K562 (cell line): ENCODE measurements around the gene GGA3. TPM values are rescaled to one million over a fixed set of nuclear protein-coding genes. Genes with fewer than 3 reads are reported as not detected.

Source experiments
- ARID2 ChIP-seq: fragments of 450-650 bp; IDR thresholded peaks from 2 replicates; pipeline ENCODE4 v1.6.1; 2017; ENCODE audit warnings: antibody characterized with exemption, mild to moderate bottlenecking
- C11orf30 ChIP-seq: fragments of 450-650 bp; IDR thresholded peaks from 2 replicates; pipeline ENCODE4 v1.6.1; 2016; ENCODE audit warnings: low read depth, mild to moderate bottlenecking
- CHCHD3 ChIP-seq: fragments of 250-450 bp; sonication (Bioruptor Pico); IDR thresholded peaks from 2 replicates; pipeline ENCODE4 v2.1.2; 2022; ENCODE audit warnings: mild to moderate bottlenecking
- CXXC5 ChIP-seq: fragments of 250-450 bp; sonication (Bioruptor Pico); IDR thresholded peaks from 2 replicates; pipeline ENCODE4 v1.8.0; 2022; ENCODE audit warnings: inconsistent platforms, mild to moderate bottlenecking, moderate library complexity
- GTF2A2 ChIP-seq: IDR thresholded peaks from 2 replicates; pipeline ENCODE4 v1.6.1; 2016; ENCODE audit warnings: mild to moderate bottlenecking, missing genetic modification characterization, missing compliant biosample characterization
- HCFC1 ChIP-seq: IDR thresholded peaks from 2 replicates; pipeline ENCODE4 v1.6.1; 2012; ENCODE audit warnings: low read depth, low read length, improper control_type of control experiment
- HNRNPL ChIP-seq: fragments of 200-400 bp; formaldehyde crosslinking; IDR thresholded peaks from 2 replicates; pipeline ENCODE4 v1.6.1; 2017; ENCODE audit warnings: low read depth, mild to moderate bottlenecking, low read length
- KHSRP ChIP-seq: fragments of 450-650 bp; IDR thresholded peaks from 2 replicates; pipeline ENCODE4 v1.6.1; 2017
- MAFG ChIP-seq: fragments of 450-650 bp; conservative IDR thresholded peaks from 2 replicates; pipeline ENCODE4 v1.6.1; 2016; ENCODE audit warnings: missing genetic modification characterization, missing compliant biosample characterization
- MIER1 ChIP-seq: fragments of 450-650 bp; IDR thresholded peaks from 2 replicates; pipeline ENCODE4 v1.6.1; 2016; ENCODE audit warnings: antibody characterized with exemption, mild to moderate bottlenecking, low read depth
- NBN ChIP-seq: fragments of 450-650 bp; IDR thresholded peaks from 2 replicates; pipeline ENCODE4 v1.6.1; 2016; ENCODE audit warnings: low read depth, mild to moderate bottlenecking
- NCOA6 ChIP-seq: fragments of 450-650 bp; IDR thresholded peaks from 2 replicates; pipeline ENCODE4 v1.6.1; 2017; ENCODE audit warnings: mild to moderate bottlenecking
- PCBP2 ChIP-seq: fragments of 200-400 bp; formaldehyde crosslinking; IDR thresholded peaks from 2 replicates; pipeline ENCODE4 v1.6.1; 2018; ENCODE audit warnings: low read length, low read depth, mild to moderate bottlenecking, moderate library complexity; ENCODE audit not compliant: poor library complexity, severe bottlenecking
- SRSF7 ChIP-seq: fragments of 200-400 bp; formaldehyde crosslinking; optimal IDR thresholded peaks from 2 replicates; pipeline ENCODE3; 2017; ENCODE audit warnings: mild to moderate bottlenecking, low read depth, low read length
- ZC3H8 ChIP-seq: fragments of 450-650 bp; IDR thresholded peaks from 2 replicates; pipeline ENCODE4 v1.6.1; 2017
- ZNF12 ChIP-seq: sonication (generic); formaldehyde crosslinking; IDR thresholded peaks from 2 replicates; pipeline ENCODE4 v1.4.0; 2020; ENCODE audit warnings: mild to moderate bottlenecking, missing genetic modification reagents
- ZNF507 ChIP-seq: conservative IDR thresholded peaks from 2 replicates; pipeline ENCODE4 v1.6.1; 2017; ENCODE audit warnings: missing genetic modification characterization, missing compliant biosample characterization
- ZNF764 ChIP-seq: fragments of 250-450 bp; sonication (Bioruptor Pico); IDR thresholded peaks from 2 replicates; pipeline ENCODE4 v1.4.0; 2020; ENCODE audit warnings: low read depth, mild to moderate bottlenecking, moderate library complexity
- polyA plus RNA-seq, 8 experiments: library from polyadenylated mRNA; depleted of rRNA in 4 of 8; stranded (reverse) in 5 of 8; unstranded in 3 of 8; fragments of >200 nt; fragmentation: Nextera tagmentation in 2 of 8; fragmentation: Illumina TruSeq in 1 of 8; extraction: Ambion mirVana in 2 of 8; extraction: Trizol in 1 of 8; gene quantifications; 2 replicates each; pipeline versions ENCODE4 v1.2.1 to v1.2.3, GENCODE V29; 2011 to 2014; ENCODE audit warnings: inconsistent platforms in 1 of 8, missing spikeins in 1 of 8
- total RNA-seq, 7 experiments: library from RNA; depleted of rRNA in 6 of 7; stranded (reverse); fragments of >200 nt in 6 of 7; fragmentation: Illumina TruSeq in 2 of 7; extraction: Trizol in 2 of 7; gene quantifications; 2 replicates each; pipeline versions ENCODE4 v1.2.1 to v1.2.3, GENCODE V29; 2011 to 2021; ENCODE audit warnings: low replicate concordance in 1 of 7
- TF ChIP-seq, protein P1 (sequence below): fragments of 450-650 bp; formaldehyde crosslinking; IDR thresholded peaks from 2 replicates; pipeline ENCODE4 v1.4.0; 2020; ENCODE audit warnings: mild to moderate bottlenecking, moderate library complexity
- TF ChIP-seq, protein P2 (sequence below): sonication (generic); formaldehyde crosslinking; IDR thresholded peaks from 2 replicates; pipeline ENCODE4 v1.8.0; 2022; ENCODE audit warnings: mild to moderate bottlenecking, missing genetic modification reagents
- TF ChIP-seq, protein P3 (sequence below): IDR thresholded peaks from 2 replicates; pipeline ENCODE4 v1.6.1; 2011; ENCODE audit not compliant: insufficient read length; ENCODE audit errors: extremely low read depth
- TF ChIP-seq, protein P4 (sequence below): fragments of 200-800 bp; sonication (Bioruptor generic); IDR thresholded peaks from 2 replicates; pipeline ENCODE4 v1.6.1; 2017; ENCODE audit warnings: missing genetic modification characterization, missing compliant biosample characterization

Gene GGA3
- total and polyA plus RNA-seq, 9 of the 15 experiments (the other 6 are each of a cell fraction or from before 2014, with no cell fraction given) = 5.7 to 64.9 (median 25.4) TPM

DNA sequence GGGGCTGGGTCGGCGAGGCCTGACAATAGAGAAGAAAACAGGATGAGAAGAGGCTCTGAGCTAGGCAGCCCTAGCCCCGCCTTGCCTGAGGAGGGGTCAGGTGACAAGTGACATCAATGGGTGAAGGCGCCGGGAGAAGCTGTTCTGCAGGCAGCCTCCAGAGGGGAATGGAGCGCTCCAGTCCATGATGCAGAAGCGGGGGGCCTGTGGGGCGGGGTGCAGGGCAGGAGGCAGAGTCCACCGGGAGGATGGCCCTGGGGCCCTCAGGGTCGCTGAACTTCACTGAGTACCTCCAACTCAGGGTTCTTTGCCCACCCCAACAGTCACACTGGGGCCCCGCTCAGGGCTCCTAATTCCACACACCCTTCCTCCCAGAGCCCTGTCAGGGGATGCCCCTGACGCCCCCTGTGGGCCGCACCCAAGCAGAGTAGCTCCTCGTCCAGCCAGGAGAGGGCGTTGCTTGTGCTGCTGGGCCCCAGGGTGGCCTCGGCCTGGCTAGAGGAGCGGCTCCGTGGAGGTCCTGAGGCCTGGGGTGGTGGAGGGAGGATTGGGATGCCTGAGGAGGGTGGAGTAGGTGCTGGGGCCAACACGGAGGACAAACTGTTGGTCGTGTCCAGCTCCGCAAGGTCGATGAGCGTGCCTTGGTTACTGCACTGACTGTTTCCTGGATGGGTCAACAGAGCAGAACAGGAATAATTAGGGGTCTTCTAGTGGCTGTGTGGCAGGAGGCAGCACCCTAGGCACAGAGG lies 20.8 kb downstream of the GGA3 start (continued):
- TF ChIP-seq, protein P1, sequence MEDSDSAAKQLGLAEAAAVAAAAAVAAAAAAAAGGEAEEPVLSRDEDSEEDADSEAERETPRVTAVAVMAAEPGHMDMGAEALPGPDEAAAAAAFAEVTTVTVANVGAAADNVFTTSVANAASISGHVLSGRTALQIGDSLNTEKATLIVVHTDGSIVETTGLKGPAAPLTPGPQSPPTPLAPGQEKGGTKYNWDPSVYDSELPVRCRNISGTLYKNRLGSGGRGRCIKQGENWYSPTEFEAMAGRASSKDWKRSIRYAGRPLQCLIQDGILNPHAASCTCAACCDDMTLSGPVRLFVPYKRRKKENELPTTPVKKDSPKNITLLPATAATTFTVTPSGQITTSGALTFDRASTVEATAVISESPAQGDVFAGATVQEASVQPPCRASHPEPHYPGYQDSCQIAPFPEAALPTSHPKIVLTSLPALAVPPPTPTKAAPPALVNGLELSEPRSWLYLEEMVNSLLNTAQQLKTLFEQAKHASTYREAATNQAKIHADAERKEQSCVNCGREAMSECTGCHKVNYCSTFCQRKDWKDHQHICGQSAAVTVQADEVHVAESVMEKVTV (CRISPR knock-in tag) = peak; percentile 41; the same call in 1 of the 2 replicates
- TF ChIP-seq ARID2 = peak; percentile 32; the same call in 1 of the 2 replicates
- TF ChIP-seq PCBP2 = no peak
- no peak for TF ChIP-seq C11orf30
- TF ChIP-seq ZNF764 (CRISPR knock-in tag) = no peak
- TF ChIP-seq NCOA6 = no peak
- no peak for TF ChIP-seq MAFG (tag)
- TF ChIP-seq, protein P2, sequence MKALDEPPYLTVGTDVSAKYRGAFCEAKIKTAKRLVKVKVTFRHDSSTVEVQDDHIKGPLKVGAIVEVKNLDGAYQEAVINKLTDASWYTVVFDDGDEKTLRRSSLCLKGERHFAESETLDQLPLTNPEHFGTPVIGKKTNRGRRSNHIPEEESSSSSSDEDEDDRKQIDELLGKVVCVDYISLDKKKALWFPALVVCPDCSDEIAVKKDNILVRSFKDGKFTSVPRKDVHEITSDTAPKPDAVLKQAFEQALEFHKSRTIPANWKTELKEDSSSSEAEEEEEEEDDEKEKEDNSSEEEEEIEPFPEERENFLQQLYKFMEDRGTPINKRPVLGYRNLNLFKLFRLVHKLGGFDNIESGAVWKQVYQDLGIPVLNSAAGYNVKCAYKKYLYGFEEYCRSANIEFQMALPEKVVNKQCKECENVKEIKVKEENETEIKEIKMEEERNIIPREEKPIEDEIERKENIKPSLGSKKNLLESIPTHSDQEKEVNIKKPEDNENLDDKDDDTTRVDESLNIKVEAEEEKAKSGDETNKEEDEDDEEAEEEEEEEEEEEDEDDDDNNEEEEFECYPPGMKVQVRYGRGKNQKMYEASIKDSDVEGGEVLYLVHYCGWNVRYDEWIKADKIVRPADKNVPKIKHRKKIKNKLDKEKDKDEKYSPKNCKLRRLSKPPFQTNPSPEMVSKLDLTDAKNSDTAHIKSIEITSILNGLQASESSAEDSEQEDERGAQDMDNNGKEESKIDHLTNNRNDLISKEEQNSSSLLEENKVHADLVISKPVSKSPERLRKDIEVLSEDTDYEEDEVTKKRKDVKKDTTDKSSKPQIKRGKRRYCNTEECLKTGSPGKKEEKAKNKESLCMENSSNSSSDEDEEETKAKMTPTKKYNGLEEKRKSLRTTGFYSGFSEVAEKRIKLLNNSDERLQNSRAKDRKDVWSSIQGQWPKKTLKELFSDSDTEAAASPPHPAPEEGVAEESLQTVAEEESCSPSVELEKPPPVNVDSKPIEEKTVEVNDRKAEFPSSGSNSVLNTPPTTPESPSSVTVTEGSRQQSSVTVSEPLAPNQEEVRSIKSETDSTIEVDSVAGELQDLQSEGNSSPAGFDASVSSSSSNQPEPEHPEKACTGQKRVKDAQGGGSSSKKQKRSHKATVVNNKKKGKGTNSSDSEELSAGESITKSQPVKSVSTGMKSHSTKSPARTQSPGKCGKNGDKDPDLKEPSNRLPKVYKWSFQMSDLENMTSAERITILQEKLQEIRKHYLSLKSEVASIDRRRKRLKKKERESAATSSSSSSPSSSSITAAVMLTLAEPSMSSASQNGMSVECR (CRISPR knock-in tag) = peak; percentile 62; the same call in 1 of the 2 replicates
- TF ChIP-seq ZC3H8 = no peak
- TF ChIP-seq NBN = no peak; the same call in 1 of the 2 replicates
- peak; percentile 38 for TF ChIP-seq HCFC1
- TF ChIP-seq KHSRP = no peak
- TF ChIP-seq, protein P3, sequence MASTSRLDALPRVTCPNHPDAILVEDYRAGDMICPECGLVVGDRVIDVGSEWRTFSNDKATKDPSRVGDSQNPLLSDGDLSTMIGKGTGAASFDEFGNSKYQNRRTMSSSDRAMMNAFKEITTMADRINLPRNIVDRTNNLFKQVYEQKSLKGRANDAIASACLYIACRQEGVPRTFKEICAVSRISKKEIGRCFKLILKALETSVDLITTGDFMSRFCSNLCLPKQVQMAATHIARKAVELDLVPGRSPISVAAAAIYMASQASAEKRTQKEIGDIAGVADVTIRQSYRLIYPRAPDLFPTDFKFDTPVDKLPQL = no peak
- peak; percentile 42; the same call in 1 of the 2 replicates for TF ChIP-seq CXXC5 (CRISPR knock-in tag)
- no peak for TF ChIP-seq ZNF12
- no peak for TF ChIP-seq MIER1
- TF ChIP-seq HNRNPL = no peak
- TF ChIP-seq SRSF7 = no peak
- TF ChIP-seq CHCHD3 (CRISPR knock-in tag) = no peak
- TF ChIP-seq ZNF507 (tag) = no peak
- TF ChIP-seq, protein P4, sequence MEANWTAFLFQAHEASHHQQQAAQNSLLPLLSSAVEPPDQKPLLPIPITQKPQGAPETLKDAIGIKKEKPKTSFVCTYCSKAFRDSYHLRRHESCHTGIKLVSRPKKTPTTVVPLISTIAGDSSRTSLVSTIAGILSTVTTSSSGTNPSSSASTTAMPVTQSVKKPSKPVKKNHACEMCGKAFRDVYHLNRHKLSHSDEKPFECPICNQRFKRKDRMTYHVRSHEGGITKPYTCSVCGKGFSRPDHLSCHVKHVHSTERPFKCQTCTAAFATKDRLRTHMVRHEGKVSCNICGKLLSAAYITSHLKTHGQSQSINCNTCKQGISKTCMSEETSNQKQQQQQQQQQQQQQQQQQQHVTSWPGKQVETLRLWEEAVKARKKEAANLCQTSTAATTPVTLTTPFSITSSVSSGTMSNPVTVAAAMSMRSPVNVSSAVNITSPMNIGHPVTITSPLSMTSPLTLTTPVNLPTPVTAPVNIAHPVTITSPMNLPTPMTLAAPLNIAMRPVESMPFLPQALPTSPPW = peak; percentile 68
- no peak for TF ChIP-seq GTF2A2 (tag)
